HG03045 (cell line): ENCODE data around the gene SUFU.

Experiments used
- ATAC-seq: cut with Tn5 transposase; IDR thresholded peaks from one replicate; pipeline ENCODE4 v1.9.1; 2021; ENCODE audit warnings: mild to moderate bottlenecking, moderate library complexity; ENCODE audit not compliant: unreplicated experiment

Gene SUFU

GRCh38 chr10:102615361-102615760 lies 111.6 kb downstream of the SUFU start:
- no peak for ATAC-seq

GRCh38 chr10:102616066-102616770 lies 112.4 kb downstream of the SUFU start:
- ATAC-seq, result no peak

- no peak for ATAC-seq
These were observed 113.3 kb downstream of the SUFU start for GRCh38 chr10:102617041-102617440.

- no peak for ATAC-seq
These were observed 114.0 kb downstream of the SUFU start for GRCh38 chr10:102617816-102618215.

GRCh38 chr10:102619281-102619981 lies 115.7 kb downstream of the SUFU start:
- no peak for ATAC-seq

- no peak for ATAC-seq
These were observed 116.4 kb downstream of the SUFU start for GRCh38 chr10:102620138-102620590.

- ATAC-seq, result no peak
These were observed 117.0 kb downstream of the SUFU start for GRCh38 chr10:102620591-102621442.

GRCh38 chr10:102621443-102622325 lies 117.9 kb downstream of the SUFU start:
- no peak for ATAC-seq

- no peak for ATAC-seq
These were observed 120.3 kb downstream of the SUFU start for GRCh38 chr10:102624094-102624493.

GRCh38 chr10:102624751-102625645 lies 121.2 kb downstream of the SUFU start:
- no peak for ATAC-seq

- ATAC-seq, result no peak
These were observed 122.4 kb downstream of the SUFU start for GRCh38 chr10:102626026-102626685.

GRCh38 chr10:102627291-102627735 lies 123.5 kb downstream of the SUFU start:
- no peak for ATAC-seq

GRCh38 chr10:102627736-102628293 lies 124.0 kb downstream of the SUFU start:
- ATAC-seq, result no peak

- ATAC-seq, result no peak
These were observed 124.7 kb downstream of the SUFU start for GRCh38 chr10:102628451-102628911.

GRCh38 chr10:102629661-102630614 lies 126.2 kb downstream of the SUFU start:
- ATAC-seq, result no peak

- ATAC-seq, result no peak
These were observed 126.9 kb downstream of the SUFU start for GRCh38 chr10:102630663-102631062.
